ENCODE data around the gene LENG1. TPM values are rescaled to one million over a fixed set of nuclear protein-coding genes. Genes with fewer than 3 reads are reported as not detected.

The LENG1 gene
- total and polyA plus RNA-seq, 2 experiments from 2014 or later: 4.7 to 17.2 TPM

- H3K4me2 ChIP-seq: no peak overlapping the region
- H3K27ac ChIP-seq (ENCODE audit: low read depth): no peak overlapping the region
- H3K4me3 ChIP-seq: no peak overlapping the region
- no peak for DNase-seq (ENCODE audit: low spot score)
- no peak for ATAC-seq
- peaks cover 16% of the 10 kb centered on the region for H3K4me1 Mint-ChIP-seq
- H2AFZ ChIP-seq: no peak overlapping the region
- H4K20me1 ChIP-seq (replicated peaks; ENCODE audit: insufficient read depth): peaks cover 19% of the 10 kb centered on the region
- peaks cover 24% of the 10 kb centered on the region for H3F3A ChIP-seq (replicated peaks; ENCODE audit: low read depth)
- H3K79me2 ChIP-seq (replicated peaks; ENCODE audit: insufficient read depth): peaks cover 36% of the 10 kb centered on the region
- H3K27ac Mint-ChIP-seq: no peak overlapping the region
- peaks cover 52% of the 10 kb centered on the region for H3K36me3 Mint-ChIP-seq (ENCODE audit: low read depth)
- H3K4me3 Mint-ChIP-seq: no peak overlapping the region
- H3K27me3 ChIP-seq (ENCODE audit: insufficient read depth): no peaks in the 10 kb centered on the region
- H3K9me3 Mint-ChIP-seq: peaks cover 4% of the 10 kb centered on the region
- H3K36me3 ChIP-seq (ENCODE audit: insufficient read depth): peaks cover 32% of the 10 kb centered on the region
- TF ChIP-seq JUNB (IDR thresholded peaks at IDR 0.05; ENCODE audit: unreplicated experiment) (no peak), ZNF114 (CRISPR knock-in tag; IDR thresholded peaks at IDR 0.05) (no peak), REST (IDR thresholded peaks at IDR 0.05; ENCODE audit: unreplicated experiment) (no peak), POLR2AphosphoS5 (IDR thresholded peaks at IDR 0.05; ENCODE audit: low read depth) (no peak), EZH2 (IDR thresholded peaks at IDR 0.05; ENCODE audit: low read depth, unreplicated experiment) (no peak), STAT1 (IDR thresholded peaks at IDR 0.05; ENCODE audit: unreplicated experiment) (no peak), CTCF (conservative IDR thresholded peaks at IDR 0.05; ENCODE audit: low read depth in 2 of 2) (no peak), EZH2phosphoT487 (IDR thresholded peaks at IDR 0.05; ENCODE audit: unreplicated experiment) (no peak), ZNF462 (CRISPR knock-in tag; IDR thresholded peaks at IDR 0.05) (no peak), ETS1 (IDR thresholded peaks at IDR 0.05) (no peak), CREB1 (CRISPR knock-in tag; IDR thresholded peaks at IDR 0.05; ENCODE audit: low read depth) (no peak), NANOG (IDR thresholded peaks at IDR 0.05; ENCODE audit: borderline replicate concordance) (no peak)
- no peaks in the 10 kb centered on the region for H3K9me2 ChIP-seq (ENCODE audit: insufficient read depth)
- peaks cover 19% of the 10 kb centered on the region for H3K27me3 Mint-ChIP-seq (ENCODE audit: insufficient read depth, low read depth, poor library complexity)
- peaks cover 11% of the 10 kb centered on the region for H3K4me1 ChIP-seq (ENCODE audit: insufficient read depth)
Measured at GRCh38 chr19:54197121-54197520, 37.6 kb upstream of the LENG1 start.

Measured in GM23338 (cell line).